Gastroesophageal sphincter (tissue), 4 donors: Measurements from ENCODE around the gene MLLT3. TPM values are rescaled to one million over a fixed set of nuclear protein-coding genes. Genes with fewer than 3 reads are reported as not detected.

Source experiments
- ATAC-seq: fragments of 150-250 bp; one replicate; pipeline ENCODE4 v1.9.1; 2016; ENCODE audit warnings: mild to moderate bottlenecking, moderate library complexity
- H3K27ac ChIP-seq, 4 donors: fragments of 200-600 bp; sonication (generic) in 3 of 4; 1 replicate in 3 of 4; 2 replicates in 1 of 4; pipeline ENCODE4 v1.5.1; 2016 to 2019
- H3K27me3 ChIP-seq: fragments of 200-600 bp; sonication (generic); one replicate; pipeline ENCODE4 v1.5.1; 2019
- H3K36me3 ChIP-seq, 2 donors: fragments of 200-600 bp; sonication (generic); one replicate each; pipeline ENCODE4 v1.5.1; 2019; ENCODE audit warnings: control low read depth in 1 of 2
- H3K4me1 ChIP-seq, 3 donors: fragments of 200-600 bp; sonication (generic); 1 replicate in 2 of 3; 2 replicates in 1 of 3; pipeline ENCODE4 v1.5.1; 2016 to 2019; ENCODE audit warnings: control low read depth in 2 of 3
- H3K4me3 ChIP-seq, 2 donors: fragments of 200-600 bp; sonication (generic); one replicate each; pipeline ENCODE4 v1.5.1; 2019; ENCODE audit warnings: mild to moderate bottlenecking in 1 of 2, moderate library complexity in 1 of 2
- H3K9me3 ChIP-seq, 3 donors: fragments of 200-600 bp; sonication (generic); one replicate each; pipeline ENCODE4 v1.5.1; 2017 to 2019; ENCODE audit warnings: control low read depth in 2 of 3
- EP300 ChIP-seq: sonication (generic); formaldehyde crosslinking; IDR thresholded peaks from one replicate; pipeline ENCODE4 v1.6.1; 2017; ENCODE audit warnings: antibody characterized with exemption, mild to moderate bottlenecking
- POLR2A ChIP-seq, 2 donors: fragments of 450-650 bp; IDR thresholded peaks; one replicate each; pipeline ENCODE4 v1.6.1; 2017; ENCODE audit warnings: antibody characterized with exemption in 2 of 2, mild to moderate bottlenecking in 2 of 2, moderate library complexity in 1 of 2
- POLR2AphosphoS5 ChIP-seq: sonication (generic); formaldehyde crosslinking; IDR thresholded peaks from one replicate; pipeline ENCODE4 v1.6.1; 2017; ENCODE audit warnings: antibody characterized with exemption
- WGBS, 2 donors: methylation state at CpG; one replicate each; pipeline ENCODE4 v1.1.5; 2018; ENCODE audit warnings: low coverage in 1 of 2; 5-methylcytosine and 5-hydroxymethylcytosine counted together
- total RNA-seq, 4 donors: library from RNA; depleted of rRNA; stranded (reverse); fragments of >200 nt; gene quantifications; one replicate each; pipeline ENCODE4 v1.1.0, GENCODE V29; 2016
- TF ChIP-seq, protein P1 (sequence below), 4 experiments: fragments of 200-600 bp in 2 of 4; fragments of 450-650 bp in 2 of 4; sonication (generic) in 1 of 4; IDR thresholded peaks; one replicate each; pipeline ENCODE4 v1.5.1; 2017 to 2019; ENCODE audit warnings: antibody characterized with exemption in 4 of 4, mild to moderate bottlenecking in 2 of 4, moderate library complexity in 2 of 4

The MLLT3 gene
- total RNA-seq, 4 donors from 2014 or later: 21.2 to 37.2 (median 29.6) TPM

DNA sequence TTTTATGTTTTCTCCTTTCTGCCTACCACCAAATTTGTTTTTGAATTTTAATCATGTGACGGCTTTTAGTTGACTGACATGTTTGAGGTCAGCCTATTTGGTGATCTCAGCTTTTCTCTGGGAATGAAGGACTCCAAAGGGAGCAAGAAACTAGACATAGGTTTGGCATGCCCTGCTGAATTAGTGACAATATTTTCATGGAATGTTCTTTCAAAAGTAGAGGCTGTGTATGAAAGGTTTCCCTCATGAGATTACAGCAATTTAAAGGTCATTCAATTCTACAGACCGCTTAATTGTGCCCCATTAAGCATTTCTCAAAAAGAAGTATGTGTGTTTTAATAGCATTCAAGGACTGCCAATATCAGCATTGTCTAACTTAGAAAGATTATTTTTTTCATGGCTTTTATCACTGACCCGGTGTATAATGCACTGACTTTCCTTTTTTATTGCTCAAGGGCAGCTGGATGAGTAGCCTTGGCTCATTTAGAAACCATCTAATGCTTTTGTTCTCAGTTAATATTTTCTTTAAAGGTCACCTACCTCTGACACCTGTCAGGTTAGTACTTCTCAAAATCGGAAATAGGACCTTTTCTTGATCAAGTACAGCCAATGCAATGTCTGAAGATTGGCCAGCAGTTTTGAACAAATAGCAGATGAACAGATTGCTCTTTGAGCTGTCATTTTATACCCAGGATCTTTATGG lies 8.1 kb upstream of the MLLT3 start:
- no peak overlapping the region for H3K4me3 ChIP-seq
- H3K27ac ChIP-seq: no peak overlapping the region
- no peaks in the 10 kb centered on the region for H3K36me3 ChIP-seq
- no peaks in the 10 kb centered on the region for H3K9me3 ChIP-seq
- H3K4me1 ChIP-seq: peaks cover 0 to 2% (median 0%) of the 10 kb centered on the region in 3 donors
- ATAC-seq: no peak
- H3K27me3 ChIP-seq: no peaks in the 10 kb centered on the region
- 64 to 70% methylated on average over 3 to 4 of the region's 4 CpGs for WGBS, 2 donors
- TF ChIP-seq, protein P1, sequence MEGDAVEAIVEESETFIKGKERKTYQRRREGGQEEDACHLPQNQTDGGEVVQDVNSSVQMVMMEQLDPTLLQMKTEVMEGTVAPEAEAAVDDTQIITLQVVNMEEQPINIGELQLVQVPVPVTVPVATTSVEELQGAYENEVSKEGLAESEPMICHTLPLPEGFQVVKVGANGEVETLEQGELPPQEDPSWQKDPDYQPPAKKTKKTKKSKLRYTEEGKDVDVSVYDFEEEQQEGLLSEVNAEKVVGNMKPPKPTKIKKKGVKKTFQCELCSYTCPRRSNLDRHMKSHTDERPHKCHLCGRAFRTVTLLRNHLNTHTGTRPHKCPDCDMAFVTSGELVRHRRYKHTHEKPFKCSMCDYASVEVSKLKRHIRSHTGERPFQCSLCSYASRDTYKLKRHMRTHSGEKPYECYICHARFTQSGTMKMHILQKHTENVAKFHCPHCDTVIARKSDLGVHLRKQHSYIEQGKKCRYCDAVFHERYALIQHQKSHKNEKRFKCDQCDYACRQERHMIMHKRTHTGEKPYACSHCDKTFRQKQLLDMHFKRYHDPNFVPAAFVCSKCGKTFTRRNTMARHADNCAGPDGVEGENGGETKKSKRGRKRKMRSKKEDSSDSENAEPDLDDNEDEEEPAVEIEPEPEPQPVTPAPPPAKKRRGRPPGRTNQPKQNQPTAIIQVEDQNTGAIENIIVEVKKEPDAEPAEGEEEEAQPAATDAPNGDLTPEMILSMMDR (IDR thresholded peaks at IDR 0.05): no peak
- TF ChIP-seq POLR2AphosphoS5 (no peak), POLR2A (IDR thresholded peaks at IDR 0.05) (no peak), EP300 (no peak)

- TF ChIP-seq, protein P1 (IDR thresholded peaks at IDR 0.05): no peak
- TF ChIP-seq EP300 (no peak), POLR2A (IDR thresholded peaks at IDR 0.05) (no peak), POLR2AphosphoS5 (no peak)
- Histone ChIP-seq H3K36me3 (no peaks in the 10 kb centered on the region), H3K9me3 (no peaks in the 10 kb centered on the region), H3K27me3 (no peaks in the 10 kb centered on the region), H3K4me1 (peaks cover 0 to 23% (median 0%) of the 10 kb centered on the region in 3 donors), H3K27ac (no peak overlapping the region), H3K4me3 (peak overlapping the region in 1 of 2 donors; percentile 97)
- 57 to 60% methylated on average over 2 of the region's 2 CpGs for WGBS, 2 donors
- no peak for ATAC-seq
These were observed 2.7 kb upstream of the MLLT3 start for GRCh38 chr9:20625003-20625349.

GRCh38 chr9:20624201-20625002 lies 2.1 kb upstream of the MLLT3 start:
- H3K4me3 ChIP-seq: peak overlapping the region; percentile 15 to 97
- ATAC-seq: no peak
- peak overlapping the region in 2 of 4 donors; percentile 92 to 96 for H3K27ac ChIP-seq
- peaks cover 0 to 28% (median 0%) of the 10 kb centered on the region in 3 donors for H3K4me1 ChIP-seq
- TF ChIP-seq POLR2AphosphoS5 (peak; percentile 43), EP300 (no peak)
- TF ChIP-seq, protein P1 (IDR thresholded peaks at IDR 0.05): peak; percentile 58 to 77 (median 67)
- WGBS, 2 donors: 20 to 24% methylated on average over 19 to 21 of the region's 21 CpGs
- H3K27me3 ChIP-seq: no peaks in the 10 kb centered on the region
- H3K9me3 ChIP-seq: no peaks in the 10 kb centered on the region
- no peaks in the 10 kb centered on the region for H3K36me3 ChIP-seq

- Histone ChIP-seq H3K4me1 (peaks cover 0 to 35% (median 0%) of the 10 kb centered on the region in 3 donors), H3K36me3 (no peaks in the 10 kb centered on the region), H3K27ac (peak overlapping the region in 3 of 4 donors; percentile 92 to 96 (median 93)), H3K27me3 (no peaks in the 10 kb centered on the region), H3K9me3 (no peaks in the 10 kb centered on the region), H3K4me3 (peak overlapping the region; percentile 96 to 97)
- no peak for TF ChIP-seq POLR2AphosphoS5
- TF ChIP-seq, protein P1 (IDR thresholded peaks at IDR 0.05): no peak
- WGBS, 2 donors: 25 to 48% methylated on average over 7 of the region's 7 CpGs
- ATAC-seq: no peak
These were observed 1.4 kb upstream of the MLLT3 start for GRCh38 chr9:20623748-20624124.
